GM06990 (cell line): ENCODE data around the gene TUBB2A.
"Not testable (repeated sequence)": the region's sequence is repeated elsewhere in the genome, so short reads cannot be mapped to it uniquely, and the experiment has no call there.

Source experiments
- DNase-seq: peaks from one replicate; pipeline ENCODE4 v3.0.0-alpha.2; 2011; ENCODE audit not compliant: insufficient read length; ENCODE audit errors: extremely low read depth
- H3K27me3 ChIP-seq: replicated peaks from 2 replicates; pipeline ENCODE4 v1.6.0; 2011; ENCODE audit warnings: low read length; ENCODE audit not compliant: control insufficient read depth, insufficient read depth
- H3K36me3 ChIP-seq: 2 replicates; pipeline ENCODE4 v1.5.1; 2011; ENCODE audit warnings: low read length; ENCODE audit not compliant: control insufficient read depth, insufficient read depth
- H3K4me3 ChIP-seq: replicated peaks from 2 replicates; pipeline ENCODE4 v1.5.1; 2011; ENCODE audit warnings: low read depth, mild to moderate bottlenecking, control low read depth, low read length
- CTCF ChIP-seq: IDR thresholded peaks from 2 replicates; pipeline ENCODE4 v1.5.1; 2011; ENCODE audit warnings: low read length, control low read depth, mild to moderate bottlenecking, inconsistent platforms; ENCODE audit not compliant: insufficient read depth, poor library complexity, severe bottlenecking

Gene TUBB2A

GRCh38 chr6:3175715-3176402, 18.5 kb upstream of the TUBB2A start:
- no peaks in the 10 kb centered on the region for H3K27me3 ChIP-seq
- no peak overlapping the region for H3K4me3 ChIP-seq
- no peak for DNase-seq
- no peak for TF ChIP-seq CTCF
- no peaks in the 10 kb centered on the region for H3K36me3 ChIP-seq

GRCh38 chr6:3173636-3174089, 16.3 kb upstream of the TUBB2A start:
- not testable (repeated sequence) for H3K36me3 ChIP-seq, H3K4me3 ChIP-seq, H3K27me3 ChIP-seq, DNase-seq

GRCh38 chr6:3172789-3173188, 15.4 kb upstream of the TUBB2A start:
- not testable (repeated sequence) for H3K27me3 ChIP-seq, H3K4me3 ChIP-seq, H3K36me3 ChIP-seq, DNase-seq

GRCh38 chr6:3171313-3172175, 14.2 kb upstream of the TUBB2A start:
- not testable (repeated sequence) for H3K4me3 ChIP-seq, H3K36me3 ChIP-seq, DNase-seq, H3K27me3 ChIP-seq

GRCh38 chr6:3170676-3171075, 13.3 kb upstream of the TUBB2A start:
- not testable (repeated sequence) for H3K36me3 ChIP-seq, DNase-seq, H3K27me3 ChIP-seq, H3K4me3 ChIP-seq

GRCh38 chr6:3168046-3168445, 10.7 kb upstream of the TUBB2A start:
- H3K36me3 ChIP-seq, DNase-seq, H3K27me3 ChIP-seq, H3K4me3 ChIP-seq: not testable (repeated sequence)

GRCh38 chr6:3166535-3167225, 9.3 kb upstream of the TUBB2A start:
- H3K27me3 ChIP-seq, H3K36me3 ChIP-seq, DNase-seq, H3K4me3 ChIP-seq: not testable (repeated sequence)

GRCh38 chr6:3165631-3166534, 8.5 kb upstream of the TUBB2A start:
- Histone ChIP-seq H3K4me3 (no peak overlapping the region), H3K36me3 (no peaks in the 10 kb centered on the region), H3K27me3 (no peaks in the 10 kb centered on the region)
- no peak for DNase-seq
- TF ChIP-seq CTCF = no peak
